ENCODE measurements around the gene RPS15.

RPS15 gene

DNA sequence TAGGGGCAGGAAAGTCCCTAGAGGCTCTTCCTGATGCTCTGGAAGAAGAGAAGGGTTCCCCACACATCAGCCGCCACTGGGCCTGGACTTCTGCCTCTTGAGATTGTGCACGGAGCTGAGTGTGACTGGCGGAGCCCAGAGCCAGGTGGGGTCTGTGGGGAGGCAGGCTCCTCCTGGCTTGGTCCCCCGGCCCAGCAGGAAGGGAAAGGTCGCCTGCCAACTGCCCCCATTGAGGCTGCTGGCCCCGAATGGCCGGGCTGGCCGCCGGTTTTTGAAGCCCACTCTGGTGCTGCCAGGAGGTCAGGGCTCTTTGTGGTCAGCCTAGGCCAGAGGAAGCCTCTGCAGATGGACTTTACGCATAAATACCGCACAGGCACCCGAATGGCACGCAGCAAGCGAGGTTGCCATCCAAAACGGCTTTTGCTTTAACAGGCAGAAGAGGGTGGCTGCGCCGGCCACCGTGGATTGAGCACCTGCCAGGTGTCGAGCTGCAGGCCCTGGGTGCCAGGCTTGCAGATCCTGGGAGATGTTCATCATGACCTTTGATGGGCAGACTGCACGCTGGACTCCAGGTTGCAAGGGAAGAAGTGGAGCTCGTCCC, 25.8 kb upstream of the RPS15 start:
- peaks cover 16% of the 10 kb centered on the region for H3K36me3 ChIP-seq (ENCODE audit: control insufficient read depth, insufficient read depth, low read length)
- no peak overlapping the region for H3K4me3 ChIP-seq (replicated peaks; ENCODE audit: low read depth, low read length)
- no peak for DNase-seq (ENCODE audit: extremely low read depth, insufficient read length)
- no peaks in the 10 kb centered on the region for H3K27me3 ChIP-seq (replicated peaks; ENCODE audit: control insufficient read depth, insufficient read depth, low read length)
- TF ChIP-seq, protein P1, sequence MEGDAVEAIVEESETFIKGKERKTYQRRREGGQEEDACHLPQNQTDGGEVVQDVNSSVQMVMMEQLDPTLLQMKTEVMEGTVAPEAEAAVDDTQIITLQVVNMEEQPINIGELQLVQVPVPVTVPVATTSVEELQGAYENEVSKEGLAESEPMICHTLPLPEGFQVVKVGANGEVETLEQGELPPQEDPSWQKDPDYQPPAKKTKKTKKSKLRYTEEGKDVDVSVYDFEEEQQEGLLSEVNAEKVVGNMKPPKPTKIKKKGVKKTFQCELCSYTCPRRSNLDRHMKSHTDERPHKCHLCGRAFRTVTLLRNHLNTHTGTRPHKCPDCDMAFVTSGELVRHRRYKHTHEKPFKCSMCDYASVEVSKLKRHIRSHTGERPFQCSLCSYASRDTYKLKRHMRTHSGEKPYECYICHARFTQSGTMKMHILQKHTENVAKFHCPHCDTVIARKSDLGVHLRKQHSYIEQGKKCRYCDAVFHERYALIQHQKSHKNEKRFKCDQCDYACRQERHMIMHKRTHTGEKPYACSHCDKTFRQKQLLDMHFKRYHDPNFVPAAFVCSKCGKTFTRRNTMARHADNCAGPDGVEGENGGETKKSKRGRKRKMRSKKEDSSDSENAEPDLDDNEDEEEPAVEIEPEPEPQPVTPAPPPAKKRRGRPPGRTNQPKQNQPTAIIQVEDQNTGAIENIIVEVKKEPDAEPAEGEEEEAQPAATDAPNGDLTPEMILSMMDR (IDR thresholded peaks at IDR 0.05; ENCODE audit: insufficient read depth, low read length, poor library complexity, severe bottlenecking), result no peak

DNA sequence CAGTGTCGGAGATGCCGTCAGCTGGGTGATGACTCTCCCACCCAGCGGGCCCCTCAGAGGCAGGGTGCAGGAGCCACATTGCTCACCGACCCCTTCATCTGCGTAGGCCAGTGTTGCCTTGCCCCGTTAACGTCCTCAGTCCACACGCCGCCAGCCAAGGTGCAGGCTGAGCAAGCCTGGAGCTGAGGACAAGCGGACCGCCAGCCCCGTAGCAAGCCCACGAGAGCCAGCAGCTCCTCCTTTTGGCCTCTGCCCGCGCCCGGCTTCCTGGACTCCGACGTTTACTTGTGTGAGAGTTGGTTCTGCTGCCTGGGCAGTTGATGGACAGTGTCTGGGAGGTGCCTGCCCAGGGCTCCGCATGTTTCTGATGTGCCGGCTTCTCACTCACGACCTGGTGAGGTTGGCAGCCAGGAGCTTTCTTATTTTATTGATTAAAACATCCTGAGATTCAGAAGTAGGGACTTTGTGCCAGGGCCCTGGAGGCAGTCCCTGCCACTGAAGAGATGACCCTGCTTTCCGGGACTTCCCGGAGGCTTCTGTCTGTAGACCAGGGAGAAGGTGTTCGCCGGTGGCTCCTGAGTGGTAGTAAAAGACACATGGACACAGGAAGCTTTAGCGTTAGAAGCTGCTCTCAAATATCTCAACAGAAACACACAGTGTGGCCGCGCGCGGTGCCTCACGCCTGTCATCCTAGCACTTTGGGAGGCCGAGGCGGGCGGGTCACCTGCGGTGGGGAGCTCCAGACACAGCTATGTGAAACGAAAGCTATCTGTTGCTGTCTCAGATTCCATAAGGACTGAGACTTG, 25.0 kb upstream of the RPS15 start:
- Histone ChIP-seq H3K36me3 (ENCODE audit: control insufficient read depth, insufficient read depth, low read length) (peaks cover 17% of the 10 kb centered on the region), H3K4me3 (replicated peaks; ENCODE audit: low read depth, low read length) (no peak overlapping the region), H3K27me3 (replicated peaks; ENCODE audit: control insufficient read depth, insufficient read depth, low read length) (no peaks in the 10 kb centered on the region)
- DNase-seq (ENCODE audit: extremely low read depth, insufficient read length), result no peak
- TF ChIP-seq, protein P1 (IDR thresholded peaks at IDR 0.05; ENCODE audit: insufficient read depth, low read length, poor library complexity, severe bottlenecking), result no peak

DNA sequence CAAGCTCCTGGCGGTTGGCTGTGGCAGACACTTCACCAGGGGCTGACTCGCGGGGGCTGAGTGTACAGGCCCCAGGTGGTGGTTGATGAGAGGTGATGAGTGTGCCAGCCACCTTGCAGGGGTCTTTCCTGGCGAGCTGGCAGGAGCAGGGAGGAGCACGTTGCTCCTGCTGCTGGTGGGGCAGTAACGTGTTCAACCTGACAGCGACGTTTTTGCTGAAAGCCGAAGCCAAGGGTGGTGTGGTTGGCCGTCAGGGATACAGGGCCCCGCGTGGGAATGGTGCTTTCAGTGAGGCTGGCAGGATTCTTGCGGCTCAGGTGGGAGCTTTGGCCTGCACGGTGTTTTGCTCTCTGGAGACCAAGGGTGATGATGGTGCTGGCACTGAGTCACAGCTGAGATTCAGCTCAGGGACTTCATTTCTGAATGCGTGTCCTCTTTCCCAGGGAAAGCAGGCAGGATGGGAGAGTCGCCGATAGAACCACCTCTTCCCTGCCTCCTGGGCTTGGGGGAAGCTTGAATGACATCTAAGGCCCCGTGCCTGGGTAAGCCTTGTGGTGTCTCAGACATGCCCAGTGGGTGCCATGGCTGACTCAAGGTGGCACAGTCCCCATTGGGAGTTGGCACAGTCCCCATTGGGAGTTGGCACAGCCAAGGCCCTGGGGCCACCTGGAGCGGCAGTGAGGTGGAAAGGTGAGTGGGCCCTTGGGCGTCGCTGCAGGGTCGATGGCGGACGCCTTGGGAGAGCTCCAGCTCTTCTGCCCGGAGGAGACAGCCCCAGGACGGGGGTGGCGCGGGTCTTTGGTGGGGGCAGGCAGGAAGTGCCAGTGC, 22.0 kb upstream of the RPS15 start:
- DNase-seq (ENCODE audit: extremely low read depth, insufficient read length), result no peak
- peaks cover 28% of the 10 kb centered on the region for H3K36me3 ChIP-seq (ENCODE audit: control insufficient read depth, insufficient read depth, low read length)
- no peaks in the 10 kb centered on the region for H3K27me3 ChIP-seq (replicated peaks; ENCODE audit: control insufficient read depth, insufficient read depth, low read length)
- TF ChIP-seq, protein P1 (IDR thresholded peaks at IDR 0.05; ENCODE audit: insufficient read depth, low read length, poor library complexity, severe bottlenecking), result no peak
- H3K4me3 ChIP-seq (replicated peaks; ENCODE audit: low read depth, low read length), result no peak overlapping the region

DNA sequence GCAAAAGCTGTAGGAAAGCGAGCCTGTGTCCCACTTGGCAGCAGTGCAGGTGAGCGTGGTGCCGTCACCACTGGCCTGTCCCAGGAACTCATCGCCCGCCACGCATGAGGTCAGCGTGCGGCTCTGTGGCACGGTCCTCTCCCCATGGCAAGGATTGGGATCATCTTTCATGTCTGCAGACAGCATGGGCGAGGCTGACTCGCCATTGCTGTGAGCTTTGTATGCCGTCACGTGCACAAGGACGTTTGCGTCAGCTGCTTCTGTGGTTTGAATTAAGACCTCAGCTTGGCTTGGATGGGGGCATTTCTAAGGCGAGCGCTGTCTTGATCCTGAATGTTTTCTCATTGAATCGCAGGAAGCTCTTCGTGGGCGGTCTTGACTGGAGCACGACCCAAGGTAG, 21.1 kb upstream of the RPS15 start:
- H3K36me3 ChIP-seq (ENCODE audit: control insufficient read depth, insufficient read depth, low read length), result peaks cover 33% of the 10 kb centered on the region

DNA sequence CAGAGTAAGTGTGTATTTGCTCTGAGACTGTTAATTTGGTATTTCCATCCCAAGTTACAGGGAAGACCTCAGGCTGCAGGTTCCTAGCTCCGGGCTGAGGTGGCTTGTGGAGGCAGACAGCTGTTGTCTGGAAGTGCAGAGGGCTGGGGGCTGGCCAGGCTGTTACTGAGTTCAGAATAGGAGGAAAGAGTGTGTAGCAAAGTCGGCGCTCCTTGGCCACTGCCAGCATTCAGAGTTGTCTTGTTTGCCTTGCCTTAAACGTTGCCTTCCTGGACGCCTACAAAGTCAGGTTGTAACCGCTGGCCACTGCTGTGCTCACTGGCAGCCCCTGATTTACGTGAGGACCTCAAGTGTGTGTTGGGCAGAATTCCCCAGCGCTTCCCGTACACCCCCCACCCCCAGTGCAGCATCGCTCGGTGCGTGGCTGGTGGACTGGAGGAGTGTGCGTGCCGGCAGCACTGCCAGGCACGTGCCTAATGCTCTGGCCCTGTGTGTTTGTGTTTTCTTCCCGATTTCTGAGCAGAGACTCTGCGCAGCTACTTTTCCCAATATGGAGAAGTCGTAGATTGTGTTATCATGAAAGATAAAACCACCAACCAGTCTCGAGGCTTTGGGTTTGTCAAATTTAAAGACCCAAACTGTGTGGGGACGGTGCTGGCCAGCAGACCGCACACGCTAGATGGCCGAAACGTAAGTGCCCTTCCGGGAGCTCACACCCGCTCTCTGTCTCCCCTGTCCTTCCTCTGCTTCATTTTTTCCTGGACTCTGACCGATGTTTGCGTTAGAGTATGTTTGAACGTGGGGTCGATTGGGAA, 20.3 kb upstream of the RPS15 start:
- H3K36me3 ChIP-seq (ENCODE audit: control insufficient read depth, insufficient read depth, low read length), result peaks cover 39% of the 10 kb centered on the region
- TF ChIP-seq, protein P1 (IDR thresholded peaks at IDR 0.05; ENCODE audit: insufficient read depth, low read length, poor library complexity, severe bottlenecking), result no peak
- no peak for DNase-seq (ENCODE audit: extremely low read depth, insufficient read length)
- no peaks in the 10 kb centered on the region for H3K27me3 ChIP-seq (replicated peaks; ENCODE audit: control insufficient read depth, insufficient read depth, low read length)
- no peak overlapping the region for H3K4me3 ChIP-seq (replicated peaks; ENCODE audit: low read depth, low read length)

More for the DNA sequence above, 21.1 kb upstream of the RPS15 start:
- no peak overlapping the region for H3K4me3 ChIP-seq (replicated peaks; ENCODE audit: low read depth, low read length)
- H3K27me3 ChIP-seq (replicated peaks; ENCODE audit: control insufficient read depth, insufficient read depth, low read length), result no peaks in the 10 kb centered on the region
- no peak for DNase-seq (ENCODE audit: extremely low read depth, insufficient read length)
- TF ChIP-seq, protein P1 (IDR thresholded peaks at IDR 0.05; ENCODE audit: insufficient read depth, low read length, poor library complexity, severe bottlenecking), result no peak

Data from GM06990 (cell line).